ENCODE measurements around the gene ABCG1. TPM values are rescaled to one million over a fixed set of nuclear protein-coding genes. Genes with fewer than 3 reads are reported as not detected.

The ABCG1 gene
- total and polyA plus RNA-seq, 2 experiments from 2014 or later, result 1.3 to 4.4 TPM

GRCh38 chr21:42332557-42333317, 113.8 kb downstream of the ABCG1 start:
- TF ChIP-seq POLR2AphosphoS5 (IDR thresholded peaks at IDR 0.05; ENCODE audit: low read depth) (no peak), ZNF114 (CRISPR knock-in tag; IDR thresholded peaks at IDR 0.05) (no peak), ZNF331 (CRISPR knock-in tag; IDR thresholded peaks at IDR 0.05; ENCODE audit: low read depth) (no peak), REST (IDR thresholded peaks at IDR 0.05; ENCODE audit: unreplicated experiment) (no peak), ZNF462 (CRISPR knock-in tag; IDR thresholded peaks at IDR 0.05) (no peak), EZH2 (IDR thresholded peaks at IDR 0.05; ENCODE audit: low read depth, unreplicated experiment) (no peak), CTCF (conservative IDR thresholded peaks at IDR 0.05; ENCODE audit: low read depth in 2 of 2) (no peak), ETS1 (IDR thresholded peaks at IDR 0.05) (no peak), JUNB (IDR thresholded peaks at IDR 0.05; ENCODE audit: unreplicated experiment) (no peak), EZH2phosphoT487 (IDR thresholded peaks at IDR 0.05; ENCODE audit: unreplicated experiment) (no peak), STAT1 (IDR thresholded peaks at IDR 0.05; ENCODE audit: unreplicated experiment) (no peak), NANOG (IDR thresholded peaks at IDR 0.05; ENCODE audit: borderline replicate concordance) (no peak)
- Histone ChIP-seq H2AFZ (no peak overlapping the region), H4K20me1 (replicated peaks; ENCODE audit: insufficient read depth) (no peaks in the 10 kb centered on the region), H3K4me3 (no peak overlapping the region), H3K79me2 (replicated peaks; ENCODE audit: insufficient read depth) (no peaks in the 10 kb centered on the region), H3K27me3 (ENCODE audit: insufficient read depth) (no peaks in the 10 kb centered on the region), H3F3A (replicated peaks; ENCODE audit: low read depth) (no peaks in the 10 kb centered on the region; the same call in 1 of the 2 replicates), H3K27ac (ENCODE audit: low read depth) (no peak overlapping the region), H3K36me3 (ENCODE audit: insufficient read depth) (no peaks in the 10 kb centered on the region), H3K4me2 (no peak overlapping the region), H3K9me2 (ENCODE audit: insufficient read depth) (no peaks in the 10 kb centered on the region), H3K4me1 (ENCODE audit: insufficient read depth) (peaks cover 20% of the 10 kb centered on the region; the same call in 1 of the 2 replicates)
- Mint-ChIP-seq H3K9me3 (peaks cover 36% of the 10 kb centered on the region), H3K4me1 (peaks cover 30% of the 10 kb centered on the region), H3K36me3 (ENCODE audit: low read depth) (peaks cover 29% of the 10 kb centered on the region), H3K27ac (no peak overlapping the region), H3K27me3 (ENCODE audit: insufficient read depth, low read depth, poor library complexity) (peaks cover 3% of the 10 kb centered on the region), H3K4me3 (no peak overlapping the region)
- DNase-seq (ENCODE audit: low spot score) (no peak), ATAC-seq (no peak)

All from GM23338 (cell line).